HepG2 (cell line): ENCODE data around the gene PSMB8. TPM values are rescaled to one million over a fixed set of nuclear protein-coding genes. Genes with fewer than 3 reads are reported as not detected.
A peak's percentile ranks its signal among the peaks of the same experiment; 100 is the strongest.

Experiments
- ARNTL ChIP-seq: sonication (generic); formaldehyde crosslinking; IDR thresholded peaks from 2 replicates; pipeline ENCODE4 v1.4.0; 2020; ENCODE audit warnings: mild to moderate bottlenecking, missing genetic modification reagents
- GATAD2A ChIP-seq: IDR thresholded peaks from 2 replicates; pipeline ENCODE4 v1.6.1; 2016
- GTF3A ChIP-seq: sonication (generic); formaldehyde crosslinking; conservative IDR thresholded peaks from 2 replicates; pipeline ENCODE4 v1.4.0; 2020; ENCODE audit warnings: mild to moderate bottlenecking, missing genetic modification reagents
- HNRNPL ChIP-seq: fragments of 200-400 bp; formaldehyde crosslinking; IDR thresholded peaks from 2 replicates; pipeline ENCODE4 v1.6.1; 2017; ENCODE audit warnings: mild to moderate bottlenecking, low read depth, low read length
- IRF2 ChIP-seq: IDR thresholded peaks from 2 replicates; pipeline ENCODE4 v1.6.1; 2018; ENCODE audit warnings: missing genetic modification reagents, missing compliant biosample characterization
- MAFK ChIP-seq, 2 experiments: IDR thresholded peaks in 1 of 2; conservative IDR thresholded peaks in 1 of 2; 2 replicates each; pipeline ENCODE4 v1.6.1; 2011; ENCODE audit warnings: improper control_type of control experiment in 2 of 2, low read length in 2 of 2
- MBD4 ChIP-seq: IDR thresholded peaks from 2 replicates; pipeline ENCODE4 v1.6.1; 2012; ENCODE audit warnings: low read length, inconsistent platforms, borderline replicate concordance
- POGZ ChIP-seq: sonication (generic); formaldehyde crosslinking; IDR thresholded peaks from 2 replicates; pipeline ENCODE4 v1.4.0; 2020; ENCODE audit warnings: mild to moderate bottlenecking, missing genetic modification reagents
- PRPF4 ChIP-seq: fragments of 200-400 bp; formaldehyde crosslinking; IDR thresholded peaks from 2 replicates; pipeline ENCODE4 v1.6.1; 2016; ENCODE audit warnings: low read length, low read depth; ENCODE audit not compliant: poor library complexity, severe bottlenecking
- SIX1 ChIP-seq: sonication (generic); formaldehyde crosslinking; IDR thresholded peaks from 2 replicates; pipeline ENCODE4 v1.4.0; 2020; ENCODE audit warnings: missing genetic modification reagents, borderline replicate concordance
- TGIF2 ChIP-seq: IDR thresholded peaks from 2 replicates; pipeline ENCODE4 v1.6.1; 2016; ENCODE audit warnings: control low read depth, missing compliant biosample characterization
- ZBTB46 ChIP-seq: sonication (generic); formaldehyde crosslinking; IDR thresholded peaks from 2 replicates; pipeline ENCODE4 v1.4.0; 2020; ENCODE audit warnings: mild to moderate bottlenecking, missing genetic modification reagents, borderline replicate concordance
- ZFP91 ChIP-seq: sonication (generic); formaldehyde crosslinking; IDR thresholded peaks from 2 replicates; pipeline ENCODE4 v1.9.0; 2022; ENCODE audit warnings: missing genetic modification reagents, mild to moderate bottlenecking, borderline replicate concordance
- ZFY ChIP-seq: sonication (generic); formaldehyde crosslinking; IDR thresholded peaks from 2 replicates; pipeline ENCODE4 v1.4.0; 2020; ENCODE audit warnings: missing genetic modification reagents
- ZNF20 ChIP-seq: sonication (generic); formaldehyde crosslinking; IDR thresholded peaks from 2 replicates; pipeline ENCODE4 v1.4.0; 2020; ENCODE audit warnings: mild to moderate bottlenecking, moderate library complexity, missing genetic modification reagents
- ZNF263 ChIP-seq: sonication (generic); formaldehyde crosslinking; IDR thresholded peaks from 2 replicates; pipeline ENCODE4 v1.4.0; 2020; ENCODE audit warnings: missing genetic modification reagents
- ZNF34 ChIP-seq: sonication (generic); formaldehyde crosslinking; IDR thresholded peaks from 2 replicates; pipeline ENCODE4 v1.4.0; 2020; ENCODE audit warnings: mild to moderate bottlenecking, missing genetic modification reagents, borderline replicate concordance
- ZNF580 ChIP-seq: IDR thresholded peaks from 2 replicates; pipeline ENCODE4 v1.6.1; 2016; ENCODE audit warnings: low read depth, borderline replicate concordance
- polyA plus RNA-seq, 8 experiments: library from polyadenylated mRNA; depleted of rRNA in 3 of 8; stranded (reverse) in 7 of 8; unstranded in 1 of 8; fragments of >200 nt; fragmentation: Illumina TruSeq in 4 of 8; extraction: Trizol in 4 of 8; gene quantifications; 2 replicates each; pipeline versions ENCODE4 v1.2.1 to v1.2.3, GENCODE V29; 2011 to 2016; ENCODE audit warnings: low read depth in 4 of 8, missing spikeins in 1 of 8, mixed read lengths in 1 of 8; ENCODE audit not compliant: insufficient read depth in 1 of 8
- total RNA-seq, 5 experiments: library from RNA; depleted of rRNA; stranded (reverse); fragments of >200 nt; fragmentation: Illumina TruSeq; extraction: Trizol; gene quantifications; 2 replicates each; pipeline ENCODE4 v1.2.3, GENCODE V29; 2016; ENCODE audit warnings: low read depth in 1 of 5
- TF ChIP-seq, protein P1 (sequence below): sonication (generic); formaldehyde crosslinking; IDR thresholded peaks from 2 replicates; pipeline ENCODE4 v1.4.0; 2020; ENCODE audit warnings: missing genetic modification reagents; ENCODE audit errors: not compliant biosample characterization
- TF ChIP-seq, protein P2 (sequence below): sonication (generic); formaldehyde crosslinking; IDR thresholded peaks from 2 replicates; pipeline ENCODE4 v1.5.1; 2020; ENCODE audit warnings: missing genetic modification reagents, mild to moderate bottlenecking, borderline replicate concordance
- TF ChIP-seq, protein P3 (sequence below): sonication (generic); formaldehyde crosslinking; IDR thresholded peaks from 2 replicates; pipeline ENCODE4 v1.4.0; 2020; ENCODE audit warnings: missing genetic modification reagents

Gene PSMB8
- total and polyA plus RNA-seq, 2 of the 13 experiments (the other 11 are each of a cell fraction or from before 2014, with no cell fraction given) = 30.7 to 64.7 TPM

- TF ChIP-seq ZFP91 (peak; percentile 87; the same call in 1 of the 2 replicates), PRPF4 (no peak), MAFK (conservative IDR thresholded peaks at IDR 0.05 in 1 of 2, IDR thresholded peaks at IDR 0.05 in 1 of 2; ENCODE audit: low read length in 2 of 2) (no peak), ZNF34 (CRISPR knock-in tag) (no peak; the same call in 1 of the 2 replicates), ZFY (CRISPR knock-in tag) (peak; percentile 91), MBD4 (no peak), IRF2 (CRISPR knock-in tag) (peak; percentile 100), GATAD2A (peak; percentile 52; the same call in 1 of the 2 replicates), ZBTB46 (CRISPR knock-in tag) (no peak), GTF3A (CRISPR knock-in tag) (no peak; the same call in 1 of the 2 replicates), TGIF2 (peak; percentile 34; the same call in 1 of the 2 replicates), POGZ (CRISPR knock-in tag) (peak; percentile 79; the same call in 1 of the 2 replicates), ZNF580 (CRISPR knock-in tag) (peak; percentile 72; the same call in 1 of the 2 replicates), ARNTL (CRISPR knock-in tag) (no peak), HNRNPL (no peak), ZNF263 (CRISPR knock-in tag) (peak; percentile 76), SIX1 (CRISPR knock-in tag) (peak; percentile 71), ZNF20 (CRISPR knock-in tag) (no peak)
- TF ChIP-seq, protein P1, sequence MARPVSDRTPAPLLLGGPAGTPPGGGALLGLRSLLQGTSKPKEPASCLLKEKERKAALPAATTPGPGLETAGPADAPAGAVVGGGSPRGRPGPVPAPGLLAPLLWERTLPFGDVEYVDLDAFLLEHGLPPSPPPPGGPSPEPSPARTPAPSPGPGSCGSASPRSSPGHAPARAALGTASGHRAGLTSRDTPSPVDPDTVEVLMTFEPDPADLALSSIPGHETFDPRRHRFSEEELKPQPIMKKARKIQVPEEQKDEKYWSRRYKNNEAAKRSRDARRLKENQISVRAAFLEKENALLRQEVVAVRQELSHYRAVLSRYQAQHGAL (CRISPR knock-in tag) = peak; percentile 68
- TF ChIP-seq, protein P2, sequence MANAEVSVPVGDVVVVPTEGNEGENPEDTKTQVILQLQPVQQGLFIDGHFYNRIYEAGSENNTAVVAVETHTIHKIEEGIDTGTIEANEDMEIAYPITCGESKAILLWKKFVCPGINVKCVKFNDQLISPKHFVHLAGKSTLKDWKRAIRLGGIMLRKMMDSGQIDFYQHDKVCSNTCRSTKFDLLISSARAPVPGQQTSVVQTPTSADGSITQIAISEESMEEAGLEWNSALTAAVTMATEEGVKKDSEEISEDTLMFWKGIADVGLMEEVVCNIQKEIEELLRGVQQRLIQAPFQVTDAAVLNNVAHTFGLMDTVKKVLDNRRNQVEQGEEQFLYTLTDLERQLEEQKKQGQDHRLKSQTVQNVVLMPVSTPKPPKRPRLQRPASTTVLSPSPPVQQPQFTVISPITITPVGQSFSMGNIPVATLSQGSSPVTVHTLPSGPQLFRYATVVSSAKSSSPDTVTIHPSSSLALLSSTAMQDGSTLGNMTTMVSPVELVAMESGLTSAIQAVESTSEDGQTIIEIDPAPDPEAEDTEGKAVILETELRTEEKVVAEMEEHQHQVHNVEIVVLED = peak; percentile 73; the same call in 1 of the 2 replicates
- TF ChIP-seq, protein P3, sequence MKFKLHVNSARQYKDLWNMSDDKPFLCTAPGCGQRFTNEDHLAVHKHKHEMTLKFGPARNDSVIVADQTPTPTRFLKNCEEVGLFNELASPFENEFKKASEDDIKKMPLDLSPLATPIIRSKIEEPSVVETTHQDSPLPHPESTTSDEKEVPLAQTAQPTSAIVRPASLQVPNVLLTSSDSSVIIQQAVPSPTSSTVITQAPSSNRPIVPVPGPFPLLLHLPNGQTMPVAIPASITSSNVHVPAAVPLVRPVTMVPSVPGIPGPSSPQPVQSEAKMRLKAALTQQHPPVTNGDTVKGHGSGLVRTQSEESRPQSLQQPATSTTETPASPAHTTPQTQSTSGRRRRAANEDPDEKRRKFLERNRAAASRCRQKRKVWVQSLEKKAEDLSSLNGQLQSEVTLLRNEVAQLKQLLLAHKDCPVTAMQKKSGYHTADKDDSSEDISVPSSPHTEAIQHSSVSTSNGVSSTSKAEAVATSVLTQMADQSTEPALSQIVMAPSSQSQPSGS = peak; percentile 77; the same call in 1 of the 2 replicates
Observed at GRCh38 chr6:32838114-32838958, 5.5 kb downstream of the PSMB8 start, which contains the start of gene TAP2 (continued).
